Superior temporal gyrus (tissue), 1 donor: ENCODE data around the gene DHRS12.

ENCODE experiments used
- DNase-seq: peaks from one replicate; pipeline ENCODE4 v3.0.0-alpha.2; 2016; ENCODE audit errors: extremely low spot score

The DHRS12 gene

DNA sequence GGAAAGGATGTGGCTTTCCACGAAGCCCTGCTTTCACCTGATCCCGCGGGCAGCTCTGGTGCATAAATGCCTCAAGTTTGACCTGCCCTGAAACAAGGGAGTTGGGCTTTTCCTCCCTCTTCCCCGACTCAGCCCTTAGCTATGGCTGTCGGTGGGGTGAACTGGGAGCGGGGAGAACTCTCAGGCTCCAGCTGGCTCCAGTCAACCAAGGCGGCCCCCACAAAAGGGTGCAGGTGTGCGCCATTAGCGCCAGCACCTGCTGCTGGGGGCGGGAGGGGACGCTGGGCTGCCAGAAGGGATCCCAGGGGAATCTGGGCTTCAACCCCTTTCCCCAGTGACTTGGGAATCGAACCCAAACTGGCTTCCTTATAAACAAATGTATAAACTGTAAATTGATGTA is 7.1 kb upstream of the DHRS12 start:
- DNase-seq, result no peak

DNA sequence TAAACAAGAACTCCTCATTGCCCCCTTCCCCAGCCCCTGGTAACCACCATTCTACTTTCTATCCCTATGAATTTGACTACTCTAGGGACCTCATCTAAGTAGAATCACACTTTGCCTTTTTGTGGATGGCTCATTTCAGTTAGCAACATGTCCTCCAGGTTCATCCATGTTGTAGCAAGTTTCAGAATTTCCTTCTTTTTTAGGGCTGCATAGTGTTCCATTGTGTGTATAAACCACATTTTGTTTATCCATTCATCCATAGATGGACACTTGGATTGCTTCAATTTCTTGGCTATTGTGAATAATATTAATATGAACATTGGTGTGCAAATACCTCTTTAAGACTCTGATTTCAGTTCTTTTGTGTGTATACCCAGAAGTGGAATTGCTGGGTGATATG is 4.8 kb upstream of the DHRS12 start:
- no peak for DNase-seq

- DNase-seq, result no peak
Observed at GRCh38 chr13:51807041-51807440, 3.1 kb upstream of the DHRS12 start.

GRCh38 chr13:51806566-51806965 is 2.6 kb upstream of the DHRS12 start:
- no peak for DNase-seq

DNA sequence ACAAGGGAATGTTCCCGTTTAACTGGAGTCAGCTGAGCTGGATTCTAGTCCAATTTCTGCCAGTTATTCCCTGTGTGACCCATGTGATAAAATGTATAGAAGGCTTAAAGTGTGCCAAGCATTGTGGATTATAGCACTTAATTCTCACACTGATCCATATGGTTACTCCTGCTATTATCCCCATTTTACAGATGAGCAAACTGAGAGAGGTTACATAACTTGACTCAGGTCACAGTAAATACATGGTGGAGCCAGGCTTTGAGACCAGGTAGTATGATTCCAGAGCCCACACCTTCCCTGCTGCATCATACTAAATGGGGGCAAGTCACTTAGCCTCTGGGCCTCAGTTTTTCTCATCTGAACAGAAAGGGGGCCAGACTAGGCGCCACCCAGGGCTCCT is 2.0 kb upstream of the DHRS12 start:
- DNase-seq, result no peak

DNA sequence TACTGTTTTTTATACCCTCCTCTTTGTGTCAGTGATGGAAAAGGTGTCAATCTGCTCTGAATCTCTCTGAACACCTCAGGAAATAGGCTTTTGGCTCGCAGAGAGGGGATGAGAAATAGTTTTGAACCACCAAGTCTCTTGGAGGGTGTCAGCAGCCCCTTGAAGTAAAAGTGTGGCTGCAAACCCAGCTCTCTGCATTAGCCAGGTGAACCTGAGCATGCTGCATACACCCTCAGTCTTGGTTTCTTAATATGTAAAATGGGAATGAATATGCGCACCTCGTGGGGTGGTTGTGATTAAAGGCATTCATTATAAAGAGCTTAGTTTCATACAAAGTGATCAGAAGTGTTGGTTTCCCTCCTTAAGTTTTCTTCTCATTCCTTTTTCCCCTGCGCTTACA is 1.4 kb upstream of the DHRS12 start:
- no peak for DNase-seq

- DNase-seq, result peak; percentile 75
Observed at GRCh38 chr13:51804295-51805172, 571 bp upstream of the DHRS12 start.

DNA sequence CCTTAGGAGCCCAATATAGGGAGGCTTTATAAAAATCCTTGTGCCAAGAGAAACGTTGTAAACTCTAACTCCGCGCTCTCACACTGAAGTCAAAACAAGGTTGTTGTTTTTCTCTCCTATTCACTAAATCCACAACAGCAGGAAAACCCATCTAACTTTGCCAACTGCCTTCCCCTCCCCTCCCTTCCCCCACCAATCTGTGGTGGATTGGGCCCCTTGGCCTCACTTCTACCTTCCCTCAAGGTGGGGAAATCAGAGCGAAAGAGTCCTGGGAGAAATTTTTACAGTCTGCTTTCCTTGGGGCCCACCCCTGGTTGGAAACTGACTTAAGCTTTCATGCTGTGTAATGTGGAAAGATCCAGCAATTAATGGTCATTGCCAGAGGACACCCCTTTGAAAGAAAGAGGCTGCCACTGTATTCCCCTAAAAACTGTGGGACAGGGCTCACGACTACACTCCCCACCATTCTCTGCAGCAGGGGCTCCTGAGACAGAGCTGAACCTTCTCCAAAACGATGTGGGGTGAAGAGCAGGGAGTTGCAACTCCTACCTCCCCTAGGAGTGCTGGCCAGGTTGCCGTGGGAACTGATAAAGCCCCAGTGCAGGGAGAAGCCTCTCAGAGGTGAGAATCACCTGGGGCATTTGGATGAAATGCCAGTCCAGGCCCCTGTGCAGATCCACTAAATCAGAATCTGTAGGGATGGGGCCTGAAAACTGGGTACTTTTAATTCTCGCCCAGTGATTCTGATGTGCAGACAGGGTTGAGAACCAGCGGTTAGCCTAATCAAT is 1.1 kb downstream of the DHRS12 start:
- DNase-seq, result no peak

- peak; percentile 78 for DNase-seq
Observed at GRCh38 chr13:51801631-51802099, 2.3 kb downstream of the DHRS12 start.

DNA sequence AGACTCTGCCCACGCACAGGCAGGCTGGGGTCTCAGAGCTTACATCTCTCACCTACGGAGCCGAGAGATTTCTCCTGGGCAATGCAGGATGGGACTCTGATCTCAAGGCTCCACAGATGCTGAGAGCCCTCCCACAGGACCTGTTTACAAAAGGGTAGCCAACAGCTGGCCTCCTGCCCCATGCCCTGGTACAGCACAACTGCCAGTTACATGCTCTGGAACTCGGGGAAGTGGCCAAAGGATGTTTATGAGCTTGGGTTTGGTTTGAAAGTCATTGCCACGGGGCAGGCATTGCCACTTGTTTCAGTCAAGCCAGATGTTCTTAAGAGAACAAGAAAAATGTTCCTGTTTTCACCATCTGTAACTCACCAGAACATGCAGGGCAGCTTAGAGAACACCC is 3.5 kb downstream of the DHRS12 start:
- DNase-seq, result no peak

DNA sequence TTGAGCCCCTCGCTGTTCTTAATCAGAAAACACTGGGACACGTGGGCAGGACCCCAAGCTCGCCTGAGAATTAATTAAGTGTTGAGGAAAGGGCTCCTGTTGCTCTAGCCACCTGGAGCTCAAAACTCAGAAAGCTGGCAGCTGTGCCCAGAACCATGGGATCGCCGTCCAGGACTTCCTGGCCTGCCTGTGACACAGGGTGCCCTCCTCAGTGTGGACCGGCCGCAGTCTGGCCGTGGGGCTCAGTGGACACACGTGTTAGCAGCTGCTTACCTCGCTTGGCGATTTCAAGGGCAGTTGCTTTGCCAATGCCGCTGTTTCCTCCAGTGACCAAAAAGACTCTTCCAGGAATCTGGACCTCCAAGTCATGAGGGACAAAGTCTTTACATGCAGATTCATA is 4.7 kb downstream of the DHRS12 start:
- no peak for DNase-seq

GRCh38 chr13:51797664-51798488 is 6.1 kb downstream of the DHRS12 start:
- DNase-seq, result peak; percentile 56

DNA sequence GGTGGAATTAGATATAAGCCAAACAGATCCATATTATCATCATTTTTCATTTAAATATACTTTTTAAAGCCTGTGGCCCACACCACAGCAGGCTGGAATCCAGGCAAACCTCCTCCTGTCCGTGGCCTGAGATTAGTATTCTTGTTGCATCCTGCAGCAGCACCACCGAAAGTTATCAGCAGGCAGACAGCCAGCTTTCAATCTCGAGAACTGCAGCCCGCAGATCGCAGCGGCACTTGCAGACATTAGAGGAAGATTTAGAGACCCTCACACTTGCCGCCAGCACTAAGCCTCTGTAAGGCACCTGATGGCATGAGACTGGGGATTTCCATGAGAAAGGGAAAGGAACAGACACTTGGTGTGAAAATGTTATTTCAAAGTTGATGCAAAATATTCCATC is 7.4 kb downstream of the DHRS12 start:
- DNase-seq, result no peak

DNA sequence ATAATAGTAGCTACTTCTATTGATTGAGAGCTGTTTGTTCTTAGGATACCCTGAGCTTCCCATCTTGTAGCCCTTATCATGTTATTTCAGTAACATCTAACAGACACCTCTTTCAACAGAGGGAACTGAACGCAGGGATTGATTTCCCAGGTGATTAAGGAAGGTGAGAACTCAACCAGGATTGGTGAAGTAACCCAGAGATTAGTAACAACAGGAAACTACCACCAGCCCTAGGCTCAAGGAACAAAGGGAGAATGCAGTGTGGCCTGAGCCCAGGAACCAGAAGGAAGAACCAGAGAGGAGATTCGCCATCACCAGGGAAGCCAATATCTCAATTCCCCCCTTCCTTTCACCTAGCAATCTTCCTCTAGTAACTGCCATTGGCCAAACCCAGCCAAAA is 8.5 kb downstream of the DHRS12 start:
- DNase-seq, result no peak

DNA sequence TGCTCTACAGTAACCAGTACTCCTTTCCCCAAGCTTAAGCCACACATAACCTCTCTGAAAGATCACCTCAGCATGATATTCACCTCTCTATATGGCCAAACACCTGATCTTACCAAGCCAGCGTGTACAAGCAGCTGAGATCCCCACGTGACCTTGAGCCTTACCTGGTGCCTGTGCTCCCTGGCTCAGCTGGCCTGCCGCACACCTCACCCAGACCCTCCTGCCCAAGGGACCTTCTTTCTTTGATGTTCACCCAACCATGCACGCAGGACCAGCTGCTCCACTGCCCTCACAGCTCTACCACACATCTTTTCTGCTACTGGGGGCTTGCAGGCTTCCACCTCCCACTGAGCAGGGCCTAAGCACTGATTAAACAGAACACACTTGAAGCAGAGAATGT is 9.0 kb downstream of the DHRS12 start:
- DNase-seq, result no peak

- no peak for DNase-seq
Observed at GRCh38 chr13:51793570-51794271, 10.2 kb downstream of the DHRS12 start.

DNA sequence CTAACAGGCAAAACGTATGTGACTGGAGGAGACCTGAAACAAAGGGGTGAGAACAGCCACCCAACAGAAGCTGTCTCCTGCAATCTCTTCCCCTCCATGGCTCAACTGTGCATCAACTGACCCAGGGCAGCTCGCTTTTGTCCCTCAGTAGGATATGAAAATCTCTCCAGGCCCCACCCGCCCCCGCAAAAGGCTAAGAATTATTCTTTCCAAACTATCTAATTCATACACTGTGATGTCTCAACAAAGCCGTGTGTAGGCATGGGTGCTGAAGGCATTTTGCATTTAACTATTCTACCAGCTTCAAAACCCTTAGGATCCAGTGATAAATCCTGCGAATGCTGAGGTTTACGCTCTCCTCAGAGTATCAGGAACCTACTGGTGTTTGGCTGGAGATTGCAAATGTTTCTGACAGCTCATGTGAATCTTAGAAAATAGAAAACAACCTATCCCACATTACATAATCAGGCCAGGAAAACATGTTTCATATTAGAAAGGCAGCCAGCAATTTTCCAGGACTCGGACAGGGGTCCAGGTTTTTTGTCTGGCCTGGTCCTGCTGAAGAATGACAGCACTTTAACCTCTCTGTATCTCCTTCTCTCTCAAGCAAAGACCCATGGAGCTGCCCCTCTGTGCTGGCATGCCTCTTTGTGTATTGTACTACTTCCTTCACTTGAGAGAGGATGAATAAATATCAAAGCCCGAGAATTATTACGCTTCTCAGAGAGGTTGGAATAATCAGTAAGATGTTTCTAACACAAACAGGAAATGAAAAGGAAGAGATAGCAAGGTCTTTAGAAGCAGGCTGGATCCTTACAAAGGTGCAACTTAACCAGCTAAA is 17.3 kb downstream of the DHRS12 start:
- peak; percentile 37 for DNase-seq

GRCh38 chr13:51785712-51786424 is 18.1 kb downstream of the DHRS12 start:
- peak; percentile 44 for DNase-seq

DNA sequence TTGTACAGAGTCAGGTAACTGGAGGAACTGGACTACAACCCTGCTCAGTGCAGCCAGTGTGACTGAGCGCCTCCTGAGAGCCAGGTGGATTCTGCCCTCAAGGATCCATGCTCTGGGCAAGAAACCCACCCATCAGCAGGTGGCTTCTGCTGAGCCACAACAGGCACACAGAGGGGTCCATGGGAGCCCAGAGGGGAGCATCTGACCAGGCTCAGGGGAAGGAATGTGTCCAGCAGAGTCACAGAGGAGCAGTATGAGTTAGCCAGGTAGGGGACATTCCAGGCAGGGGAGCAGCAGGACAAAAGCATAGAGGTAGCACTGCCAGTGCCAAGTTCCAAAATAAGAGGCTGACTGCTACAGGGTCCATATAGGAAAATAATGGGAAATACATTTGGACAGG is 19.9 kb downstream of the DHRS12 start:
- DNase-seq, result no peak
